Activated CD8-positive, alpha-beta memory T cell treated with anti-CD3 and anti-CD28 coated beads for 4 hours (primary cell): ENCODE measurements around the gene PDCD10.

Experiments used
- DNase-seq, 2 donors: peaks; one replicate each; pipeline ENCODE4 v3.0.0-alpha.2; 2020; ENCODE audit warnings: low read depth in 2 of 2

Gene PDCD10

DNA sequence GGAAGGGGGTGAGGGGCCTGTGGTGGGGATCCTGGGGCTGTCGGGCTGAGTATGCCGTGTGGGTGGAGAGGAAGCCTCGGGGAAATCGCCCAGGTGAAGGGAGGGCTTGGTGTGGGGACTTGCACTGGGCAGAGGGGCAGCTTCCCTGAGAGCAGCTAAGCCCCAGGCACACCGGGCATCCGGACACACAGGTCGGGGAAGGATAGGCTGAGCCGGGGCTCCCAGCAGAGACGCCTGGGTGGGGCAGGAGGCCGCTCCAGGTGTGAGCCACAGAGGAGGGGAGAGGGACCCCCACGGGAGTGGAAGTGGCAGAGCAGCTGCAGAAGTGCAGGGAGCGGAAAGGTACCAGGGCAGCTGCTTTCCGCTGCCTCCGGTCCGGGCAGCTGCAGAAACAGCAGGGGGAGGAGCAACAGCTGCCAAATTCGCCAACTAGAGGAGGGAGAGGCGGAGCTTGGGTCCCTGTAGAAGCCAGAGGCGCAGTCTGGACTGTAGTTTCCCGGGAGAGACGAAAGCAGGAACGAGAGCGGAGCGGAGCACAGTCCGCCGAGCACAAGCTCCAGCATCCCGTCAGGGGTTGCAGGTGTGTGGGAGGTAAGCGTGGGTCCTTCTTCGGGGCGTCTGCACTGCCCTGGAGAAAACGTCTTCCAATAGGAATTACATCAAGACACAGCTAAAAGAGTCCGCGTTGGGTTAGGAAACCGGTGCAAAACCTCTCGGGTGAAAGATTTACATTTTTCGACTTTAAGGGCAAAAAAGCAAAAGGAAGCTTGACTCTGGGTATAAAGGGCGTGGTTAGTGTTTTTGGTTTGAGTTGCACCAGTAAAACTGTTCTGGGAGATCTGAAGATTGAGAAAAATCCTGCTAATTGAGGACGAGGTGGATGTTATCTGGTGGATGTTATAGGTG lies 794 bp upstream of the PDCD10 start, which contains the start of gene SERPINI1:
Gene SERPINI1 (plus strand): TSS at position 489 of the 906 bp plus-strand sequence. CDS start 53,408 bp downstream, outside the sequence.
- DNase-seq: peak; percentile 48 to 59

GRCh38 chr3:167733961-167734497 lies 663 bp downstream of the PDCD10 start:
- no peak for DNase-seq

GRCh38 chr3:167732313-167733065 lies 2.2 kb downstream of the PDCD10 start:
- DNase-seq: no peak

DNA sequence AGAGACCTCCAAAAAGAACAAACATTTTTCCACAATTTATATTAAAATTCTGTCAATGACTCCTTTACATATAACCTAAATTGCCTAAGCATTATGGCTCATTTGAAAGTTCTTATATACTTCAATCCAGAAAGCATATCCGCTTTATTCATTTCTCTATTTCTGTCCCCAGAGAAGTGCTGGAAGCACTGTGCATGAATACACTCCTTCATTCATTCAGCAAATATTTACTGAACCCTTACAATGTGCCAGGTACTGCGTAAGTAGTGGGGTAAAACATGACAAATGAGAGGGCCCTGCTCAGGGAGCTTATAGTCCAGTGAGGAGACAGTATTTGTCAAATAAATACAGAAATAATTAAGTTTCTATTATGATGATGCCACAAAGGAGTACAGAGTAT lies 3.3 kb downstream of the PDCD10 start:
- no peak for DNase-seq

DNA sequence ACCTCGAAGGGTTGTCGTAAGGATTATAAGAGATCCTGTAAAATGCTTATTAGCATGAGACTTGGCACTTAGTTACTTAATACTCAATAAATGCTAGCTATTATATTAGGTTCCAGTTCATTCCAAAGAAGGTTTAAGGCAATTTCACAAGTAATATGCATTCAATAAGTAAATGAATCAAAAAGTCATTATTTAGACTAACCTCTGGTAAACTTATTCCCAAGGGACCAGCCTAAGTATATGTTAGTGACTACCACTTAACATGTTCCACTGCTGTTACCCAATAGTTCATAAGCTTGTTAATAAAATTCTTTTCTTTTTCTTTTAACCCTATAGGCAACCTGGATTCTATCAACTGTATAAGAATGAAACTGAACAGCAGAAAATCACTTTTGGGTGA lies 5.1 kb downstream of the PDCD10 start:
- DNase-seq: no peak

DNA sequence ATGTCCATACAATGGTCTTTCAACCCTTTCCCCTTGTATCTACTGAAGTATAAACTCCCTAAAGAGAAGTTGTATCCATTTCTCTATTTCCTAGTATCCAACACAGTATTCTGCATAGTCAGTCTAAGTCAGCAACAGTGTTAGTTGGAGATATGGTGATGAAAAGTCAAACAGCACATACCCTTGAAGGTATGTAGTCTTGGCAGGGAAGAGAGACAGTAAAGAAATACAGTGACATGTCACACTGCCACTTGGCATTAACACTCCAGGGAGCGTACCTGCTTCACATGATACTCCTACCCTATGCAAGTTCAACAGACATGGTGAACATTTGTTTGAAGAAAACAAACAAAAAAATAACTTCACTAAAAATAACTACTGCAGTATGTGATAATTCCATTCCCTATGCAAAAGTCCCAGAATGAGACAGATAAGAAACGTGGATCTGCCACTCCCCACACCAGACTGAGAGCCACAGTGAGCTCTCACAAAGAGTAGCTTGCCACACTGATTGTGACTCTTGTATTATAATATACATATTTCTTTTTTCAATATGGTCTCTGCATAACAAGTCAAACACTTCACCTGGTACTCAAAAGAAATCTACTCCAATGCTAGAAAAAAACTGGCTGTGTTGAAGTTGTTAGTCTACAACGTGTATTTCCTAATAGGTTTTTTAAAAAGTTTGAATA lies 5.9 kb downstream of the PDCD10 start:
- no peak for DNase-seq

GRCh38 chr3:167728176-167728575 lies 6.5 kb downstream of the PDCD10 start:
- DNase-seq: no peak

GRCh38 chr3:167723872-167724271 lies 10.8 kb downstream of the PDCD10 start:
- DNase-seq: no peak

DNA sequence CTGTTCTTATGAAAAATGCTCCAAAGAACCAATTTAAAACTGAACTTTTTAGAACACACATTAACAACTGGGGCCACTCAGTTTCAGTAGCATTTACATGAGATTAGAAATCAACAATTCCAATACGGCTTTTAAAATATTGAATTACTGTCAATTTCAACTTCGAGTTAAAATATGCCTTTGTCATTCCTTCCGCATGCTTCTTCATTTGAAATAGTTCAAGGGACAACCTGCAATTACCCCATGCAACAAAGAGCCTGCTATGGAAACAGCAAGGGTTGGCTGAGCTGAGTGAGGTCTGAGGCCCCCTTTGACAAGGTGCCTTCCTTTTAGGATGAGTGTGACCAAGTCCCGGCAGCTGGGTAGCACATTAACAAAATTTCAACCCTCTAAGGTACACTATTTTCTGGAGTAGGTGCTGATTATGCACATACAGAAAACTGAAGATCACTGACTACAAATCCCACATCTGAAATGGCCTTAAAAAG lies 11.6 kb downstream of the PDCD10 start:
- DNase-seq: no peak

DNA sequence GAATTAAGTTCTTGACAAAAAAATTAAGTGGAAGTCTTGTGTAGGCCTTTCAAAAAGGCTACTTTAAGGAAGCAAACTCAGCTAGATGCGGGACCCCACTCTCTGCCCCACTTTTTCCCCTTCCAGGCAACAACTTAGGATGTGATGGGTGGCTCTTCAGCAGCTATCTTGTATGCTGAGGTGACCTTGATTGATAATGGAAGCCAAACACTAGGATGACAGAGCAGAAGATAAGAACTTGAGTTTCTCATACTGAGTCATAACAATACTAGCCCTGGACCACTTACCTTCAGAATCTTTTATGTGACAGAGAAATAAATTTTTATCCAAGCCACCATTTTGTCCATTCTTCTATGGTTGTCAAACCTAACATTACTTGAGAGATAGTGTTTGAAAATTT lies 16.1 kb downstream of the PDCD10 start:
- DNase-seq: no peak

GRCh38 chr3:167716920-167717319 lies 17.8 kb downstream of the PDCD10 start:
- no peak for DNase-seq

DNA sequence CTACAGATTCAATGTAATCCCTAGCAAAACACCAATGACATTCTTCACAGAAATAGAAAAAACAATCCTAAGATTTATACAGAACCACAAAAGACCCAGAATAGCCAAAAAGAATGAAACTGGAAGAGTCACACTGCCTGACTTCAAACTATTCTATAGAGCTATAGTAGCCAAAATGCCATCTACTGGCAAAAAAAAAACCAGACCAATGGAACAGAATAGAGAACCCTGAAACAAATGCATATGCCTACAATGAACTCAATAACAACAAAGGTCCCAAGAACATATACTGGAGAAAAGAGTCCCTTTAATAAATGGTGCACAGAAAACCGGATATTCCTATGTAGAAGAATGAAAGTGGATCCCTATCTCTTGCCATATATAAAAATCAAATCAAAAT lies 19.8 kb downstream of the PDCD10 start:
- DNase-seq: no peak

GRCh38 chr3:167712445-167712844 lies 22.2 kb downstream of the PDCD10 start:
- no peak for DNase-seq

DNA sequence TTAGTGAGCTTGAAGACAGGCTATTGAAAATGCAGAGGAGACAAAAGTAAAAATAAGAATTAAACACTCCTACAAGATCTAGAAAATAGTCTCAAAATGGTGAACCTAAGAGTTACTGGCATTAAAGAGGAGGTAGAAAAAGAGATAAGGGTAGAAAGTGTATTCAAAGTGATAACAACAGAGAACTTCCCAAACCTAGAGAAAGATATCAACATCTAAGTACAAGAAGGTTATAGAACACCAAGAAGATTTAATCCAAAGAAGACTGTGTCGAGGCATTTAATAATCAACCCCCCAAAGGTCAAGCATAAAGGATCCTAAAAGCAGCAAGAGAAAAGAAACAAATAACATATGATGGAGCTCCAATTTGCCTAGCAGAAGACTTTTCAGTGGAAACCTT lies 23.3 kb downstream of the PDCD10 start:
- DNase-seq: no peak

GRCh38 chr3:167710552-167710951 lies 24.1 kb downstream of the PDCD10 start:
- DNase-seq: no peak

DNA sequence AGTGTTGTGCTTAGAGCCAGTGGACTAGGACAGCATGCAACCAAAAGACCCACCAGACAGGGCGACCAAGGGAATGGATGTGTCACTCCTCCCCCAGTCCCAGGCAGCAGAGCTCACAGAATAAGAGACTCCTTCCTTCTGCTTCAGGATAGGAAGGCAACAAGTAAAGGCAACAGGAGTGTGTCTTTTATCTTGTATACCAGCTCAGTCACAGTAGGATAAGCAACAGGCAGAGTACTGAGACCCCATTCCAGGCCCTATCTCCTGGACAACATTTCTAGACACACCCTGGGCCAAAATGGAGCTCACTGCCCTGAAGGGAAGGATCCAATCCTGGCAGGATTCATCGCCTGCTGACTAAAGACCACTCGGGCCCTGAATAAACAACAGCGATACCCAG lies 25.0 kb downstream of the PDCD10 start:
- no peak for DNase-seq

GRCh38 chr3:167705840-167706239 lies 28.9 kb downstream of the PDCD10 start:
- DNase-seq: no peak

DNA sequence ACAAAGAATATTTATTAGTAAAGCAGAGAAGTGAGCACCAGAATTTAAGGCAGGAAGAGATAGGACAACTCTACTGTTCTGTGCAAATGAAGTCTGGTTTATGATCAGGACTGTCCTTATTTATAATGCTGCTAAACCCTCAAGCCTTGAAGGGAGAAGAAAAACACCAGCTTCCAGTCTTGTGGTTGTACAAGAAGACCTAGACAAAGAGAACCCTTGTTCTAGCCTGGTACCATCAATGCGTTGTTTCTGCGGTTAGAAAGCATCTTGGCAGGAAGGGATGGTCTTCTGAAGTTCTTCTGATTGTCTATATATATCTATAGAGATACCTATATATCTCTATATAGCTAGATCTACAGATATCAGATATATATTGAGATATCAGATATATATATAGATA lies 33.8 kb downstream of the PDCD10 start:
- no peak for DNase-seq

DNA sequence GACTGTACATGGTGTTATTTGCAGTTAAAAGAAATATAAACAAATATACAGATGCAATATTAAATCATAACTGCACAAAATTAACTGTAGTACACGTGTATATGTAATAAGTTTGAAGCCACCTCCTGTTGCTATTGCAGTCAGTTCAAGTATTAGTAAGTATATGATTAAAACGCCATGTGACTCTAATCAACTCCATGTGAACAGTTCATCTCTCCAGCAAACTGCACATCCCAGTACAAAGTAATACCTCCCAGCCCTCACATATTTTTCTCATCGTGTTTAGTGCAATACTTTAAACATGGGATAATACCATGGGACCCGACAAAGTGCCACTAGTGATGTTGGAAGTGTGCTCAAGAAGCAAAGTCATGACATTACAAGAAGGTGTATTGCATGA lies 34.6 kb downstream of the PDCD10 start:
- no peak for DNase-seq

DNA sequence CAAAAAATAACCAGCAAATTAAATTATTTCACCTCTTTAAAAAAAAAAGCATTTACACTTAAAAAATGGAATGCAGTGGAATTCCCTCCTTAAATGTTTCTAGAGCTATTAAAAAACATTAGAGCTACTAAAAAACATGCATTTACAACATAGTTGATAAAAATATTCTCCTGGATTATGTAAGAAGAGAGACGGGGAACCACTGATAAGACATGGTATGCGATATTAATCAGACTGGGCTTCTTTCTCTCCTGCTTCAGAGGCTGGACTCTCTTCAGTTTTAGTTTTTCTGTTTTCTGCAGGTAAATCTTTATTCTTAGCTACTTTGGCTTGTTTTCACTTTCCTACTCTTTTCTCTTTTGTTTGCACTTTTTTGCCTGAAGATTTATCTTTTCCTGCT lies 40.6 kb downstream of the PDCD10 start:
- no peak for DNase-seq

DNA sequence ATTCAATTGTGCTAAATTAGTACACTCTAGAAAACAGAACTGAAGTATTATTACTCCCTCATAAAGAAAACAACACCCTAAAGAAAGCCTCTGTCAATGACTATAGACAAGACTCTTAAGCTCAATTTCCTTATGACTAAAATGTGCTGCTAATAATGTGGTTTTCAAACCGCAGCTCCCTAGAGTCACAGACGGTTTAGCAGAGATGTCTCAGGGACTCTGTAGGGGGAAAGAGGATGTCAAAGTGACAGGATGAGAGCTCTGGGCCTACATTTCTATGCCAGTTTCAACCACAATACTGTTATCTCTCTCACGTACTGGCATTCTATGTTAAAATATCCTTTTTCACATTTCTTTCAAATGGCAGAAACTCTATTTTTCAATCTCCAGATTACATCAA lies 43.3 kb downstream of the PDCD10 start:
- peak in 1 of 2 donors; percentile 5 for DNase-seq
